ENCODE results near the gene CASP7.

The CASP7 gene

GRCh38 chr10:113716109-113716910, 36.6 kb downstream of the CASP7 start:
- FAIRE-seq (no peak), DNase-seq (ENCODE audit: insufficient read length) (no peak)
- no peak for TF ChIP-seq POLR2A (IDR thresholded peaks at IDR 0.05; ENCODE audit: low read depth, low read length)
- TF ChIP-seq POLR2AphosphoS5 (IDR thresholded peaks at IDR 0.05; ENCODE audit: low read depth, low read length): no peak
- no peak for TF ChIP-seq TAF1 (IDR thresholded peaks at IDR 0.05; ENCODE audit: borderline replicate concordance, low read depth, low read length)

GRCh38 chr10:113718969-113719822, 39.5 kb downstream of the CASP7 start:
- no peak for FAIRE-seq
- TF ChIP-seq POLR2A (IDR thresholded peaks at IDR 0.05; ENCODE audit: low read depth, low read length) (no peak), POLR2AphosphoS5 (IDR thresholded peaks at IDR 0.05; ENCODE audit: low read depth, low read length) (no peak)
- DNase-seq (ENCODE audit: insufficient read length): no peak

GRCh38 chr10:113720386-113720785, 40.7 kb downstream of the CASP7 start:
- DNase-seq (ENCODE audit: insufficient read length) (no peak), FAIRE-seq (no peak)

GRCh38 chr10:113732160-113732881, 52.6 kb downstream of the CASP7 start:
- TF ChIP-seq TAF1 (IDR thresholded peaks at IDR 0.05; ENCODE audit: borderline replicate concordance, low read depth, low read length): no peak
- TF ChIP-seq POLR2A (IDR thresholded peaks at IDR 0.05; ENCODE audit: low read depth, low read length): no peak
- TF ChIP-seq POLR2AphosphoS5 (IDR thresholded peaks at IDR 0.05; ENCODE audit: low read depth, low read length): no peak
- no peak for DNase-seq (ENCODE audit: insufficient read length)
- no peak for FAIRE-seq

More at GRCh38 chr10:113720386-113720785, 40.7 kb downstream of the CASP7 start:
- TF ChIP-seq POLR2A (IDR thresholded peaks at IDR 0.05; ENCODE audit: low read depth, low read length): no peak
- no peak for TF ChIP-seq TAF1 (IDR thresholded peaks at IDR 0.05; ENCODE audit: borderline replicate concordance, low read depth, low read length)
- TF ChIP-seq POLR2AphosphoS5 (IDR thresholded peaks at IDR 0.05; ENCODE audit: low read depth, low read length): no peak

- TF ChIP-seq TAF1 (IDR thresholded peaks at IDR 0.05; ENCODE audit: borderline replicate concordance, low read depth, low read length): no peak
- TF ChIP-seq POLR2AphosphoS5 (IDR thresholded peaks at IDR 0.05; ENCODE audit: low read depth, low read length): no peak
- TF ChIP-seq POLR2A (IDR thresholded peaks at IDR 0.05; ENCODE audit: low read depth, low read length): no peak
- DNase-seq (ENCODE audit: insufficient read length) (no peak), FAIRE-seq (no peak)
These were observed 53.3 kb downstream of the CASP7 start for GRCh38 chr10:113732966-113733365.

- DNase-seq (ENCODE audit: insufficient read length) (no peak), FAIRE-seq (no peak)
- TF ChIP-seq TAF1 (IDR thresholded peaks at IDR 0.05; ENCODE audit: borderline replicate concordance, low read depth, low read length) (no peak), POLR2A (IDR thresholded peaks at IDR 0.05; ENCODE audit: low read depth, low read length) (no peak), POLR2AphosphoS5 (IDR thresholded peaks at IDR 0.05; ENCODE audit: low read depth, low read length) (no peak)
These were observed 53.9 kb downstream of the CASP7 start for GRCh38 chr10:113733635-113734034.

GRCh38 chr10:113735913-113736312, 56.2 kb downstream of the CASP7 start:
- TF ChIP-seq POLR2AphosphoS5 (IDR thresholded peaks at IDR 0.05; ENCODE audit: low read depth, low read length) (no peak), TAF1 (IDR thresholded peaks at IDR 0.05; ENCODE audit: borderline replicate concordance, low read depth, low read length) (no peak), POLR2A (IDR thresholded peaks at IDR 0.05; ENCODE audit: low read depth, low read length) (no peak)
- no peak for DNase-seq (ENCODE audit: insufficient read length)
- no peak for FAIRE-seq

- no peak for DNase-seq (ENCODE audit: insufficient read length)
- TF ChIP-seq POLR2A (IDR thresholded peaks at IDR 0.05; ENCODE audit: low read depth, low read length): no peak
- TF ChIP-seq POLR2AphosphoS5 (IDR thresholded peaks at IDR 0.05; ENCODE audit: low read depth, low read length): no peak
- no peak for TF ChIP-seq TAF1 (IDR thresholded peaks at IDR 0.05; ENCODE audit: borderline replicate concordance, low read depth, low read length)
These were observed 56.9 kb downstream of the CASP7 start for GRCh38 chr10:113736576-113736975.

GRCh38 chr10:113739031-113739430, 59.3 kb downstream of the CASP7 start:
- no peak for FAIRE-seq
- TF ChIP-seq POLR2AphosphoS5 (IDR thresholded peaks at IDR 0.05; ENCODE audit: low read depth, low read length) (no peak), TAF1 (IDR thresholded peaks at IDR 0.05; ENCODE audit: borderline replicate concordance, low read depth, low read length) (no peak), POLR2A (IDR thresholded peaks at IDR 0.05; ENCODE audit: low read depth, low read length) (no peak)
- no peak for DNase-seq (ENCODE audit: insufficient read length)

More at GRCh38 chr10:113736576-113736975, 56.9 kb downstream of the CASP7 start:
- no peak for FAIRE-seq

- FAIRE-seq: no peak
- DNase-seq (ENCODE audit: insufficient read length): no peak
- no peak for TF ChIP-seq TAF1 (IDR thresholded peaks at IDR 0.05; ENCODE audit: borderline replicate concordance, low read depth, low read length)
These were observed 59.9 kb downstream of the CASP7 start for GRCh38 chr10:113739577-113739976.

- TF ChIP-seq POLR2A (IDR thresholded peaks at IDR 0.05; ENCODE audit: low read depth, low read length): no peak
- TF ChIP-seq TAF1 (IDR thresholded peaks at IDR 0.05; ENCODE audit: borderline replicate concordance, low read depth, low read length): no peak
- no peak for TF ChIP-seq POLR2AphosphoS5 (IDR thresholded peaks at IDR 0.05; ENCODE audit: low read depth, low read length)
- DNase-seq (ENCODE audit: insufficient read length): no peak
- FAIRE-seq: no peak
These were observed 61.1 kb downstream of the CASP7 start for GRCh38 chr10:113740850-113741249.
